GM23338 (cell line): ENCODE data around the gene ZC4H2.

Experiments
- CREB1 ChIP-seq: fragments of 250-450 bp; sonication (Bioruptor Pico); IDR thresholded peaks from 2 replicates; pipeline ENCODE4 v1.5.0; 2020; ENCODE audit warnings: low read depth, mild to moderate bottlenecking, moderate library complexity
- EZH2 ChIP-seq: fragments of 200-600 bp; sonication (generic); IDR thresholded peaks from one replicate; pipeline ENCODE4 v1.8.0; 2017; ENCODE audit warnings: antibody characterized with exemption, mild to moderate bottlenecking, low read depth; ENCODE audit not compliant: unreplicated experiment
- EZH2phosphoT487 ChIP-seq: fragments of 200-600 bp; sonication (generic); IDR thresholded peaks from one replicate; pipeline ENCODE4 v1.8.1; 2018; ENCODE audit warnings: antibody characterized with exemption; ENCODE audit not compliant: unreplicated experiment
- JUNB ChIP-seq: IDR thresholded peaks from one replicate; pipeline ENCODE4 v1.6.1; 2016; ENCODE audit warnings: antibody characterized with exemption; ENCODE audit not compliant: unreplicated experiment
- POLR2AphosphoS5 ChIP-seq: IDR thresholded peaks from 2 replicates; pipeline ENCODE4 v1.6.1; 2016; ENCODE audit warnings: antibody characterized with exemption, low read depth
- STAT1 ChIP-seq: IDR thresholded peaks from one replicate; pipeline ENCODE4 v1.6.1; 2016; ENCODE audit warnings: antibody characterized with exemption; ENCODE audit not compliant: unreplicated experiment
- ZNF331 ChIP-seq: fragments of 250-450 bp; sonication (Bioruptor Pico); IDR thresholded peaks from 2 replicates; pipeline ENCODE4 v1.5.0; 2020; ENCODE audit warnings: low read depth, mild to moderate bottlenecking, moderate library complexity
- TF ChIP-seq, protein P1 (sequence below), 2 experiments: fragments of 200-600 bp in 1 of 2; sonication (generic) in 1 of 2; conservative IDR thresholded peaks; 2 replicates each; pipeline versions ENCODE4 v1.5.1 to v1.6.1; 2016 to 2017; ENCODE audit warnings: antibody characterized with exemption in 2 of 2, low read depth in 2 of 2, mild to moderate bottlenecking in 2 of 2, moderate library complexity in 1 of 2
- TF ChIP-seq, protein P2 (sequence below): IDR thresholded peaks from 2 replicates; pipeline ENCODE4 v1.6.1; 2016; ENCODE audit warnings: antibody characterized with exemption
- TF ChIP-seq, protein P3 (sequence below): IDR thresholded peaks from one replicate; pipeline ENCODE4 v1.6.1; 2018; ENCODE audit warnings: antibody characterized with exemption; ENCODE audit not compliant: unreplicated experiment

DNA sequence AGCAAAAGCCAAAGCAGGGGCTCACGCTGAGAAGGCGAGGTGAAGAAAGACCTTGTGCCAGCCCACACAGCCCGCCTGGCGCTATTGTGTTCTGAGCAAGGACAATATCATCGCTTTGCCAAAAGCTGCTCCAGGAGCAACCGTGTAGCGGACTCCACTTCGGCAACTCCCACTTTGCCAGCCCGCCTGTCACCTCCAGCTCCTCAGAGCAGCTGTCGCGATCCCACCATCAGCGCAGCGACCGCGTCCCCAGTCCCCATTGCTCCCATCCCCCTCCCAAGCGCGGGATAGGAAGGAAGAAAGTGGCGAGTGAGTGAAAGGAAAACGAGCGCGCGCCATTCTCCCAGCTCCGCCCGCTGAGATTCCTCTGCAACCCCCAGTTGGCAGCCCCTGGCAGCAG, 759 bp downstream of the ZC4H2 start:
- TF ChIP-seq, protein P1, sequence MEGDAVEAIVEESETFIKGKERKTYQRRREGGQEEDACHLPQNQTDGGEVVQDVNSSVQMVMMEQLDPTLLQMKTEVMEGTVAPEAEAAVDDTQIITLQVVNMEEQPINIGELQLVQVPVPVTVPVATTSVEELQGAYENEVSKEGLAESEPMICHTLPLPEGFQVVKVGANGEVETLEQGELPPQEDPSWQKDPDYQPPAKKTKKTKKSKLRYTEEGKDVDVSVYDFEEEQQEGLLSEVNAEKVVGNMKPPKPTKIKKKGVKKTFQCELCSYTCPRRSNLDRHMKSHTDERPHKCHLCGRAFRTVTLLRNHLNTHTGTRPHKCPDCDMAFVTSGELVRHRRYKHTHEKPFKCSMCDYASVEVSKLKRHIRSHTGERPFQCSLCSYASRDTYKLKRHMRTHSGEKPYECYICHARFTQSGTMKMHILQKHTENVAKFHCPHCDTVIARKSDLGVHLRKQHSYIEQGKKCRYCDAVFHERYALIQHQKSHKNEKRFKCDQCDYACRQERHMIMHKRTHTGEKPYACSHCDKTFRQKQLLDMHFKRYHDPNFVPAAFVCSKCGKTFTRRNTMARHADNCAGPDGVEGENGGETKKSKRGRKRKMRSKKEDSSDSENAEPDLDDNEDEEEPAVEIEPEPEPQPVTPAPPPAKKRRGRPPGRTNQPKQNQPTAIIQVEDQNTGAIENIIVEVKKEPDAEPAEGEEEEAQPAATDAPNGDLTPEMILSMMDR (conservative IDR thresholded peaks at IDR 0.05; ENCODE audit: low read depth in 2 of 2) = no peak
- no peak for TF ChIP-seq EZH2phosphoT487
- TF ChIP-seq EZH2 = no peak
- TF ChIP-seq, protein P2, sequence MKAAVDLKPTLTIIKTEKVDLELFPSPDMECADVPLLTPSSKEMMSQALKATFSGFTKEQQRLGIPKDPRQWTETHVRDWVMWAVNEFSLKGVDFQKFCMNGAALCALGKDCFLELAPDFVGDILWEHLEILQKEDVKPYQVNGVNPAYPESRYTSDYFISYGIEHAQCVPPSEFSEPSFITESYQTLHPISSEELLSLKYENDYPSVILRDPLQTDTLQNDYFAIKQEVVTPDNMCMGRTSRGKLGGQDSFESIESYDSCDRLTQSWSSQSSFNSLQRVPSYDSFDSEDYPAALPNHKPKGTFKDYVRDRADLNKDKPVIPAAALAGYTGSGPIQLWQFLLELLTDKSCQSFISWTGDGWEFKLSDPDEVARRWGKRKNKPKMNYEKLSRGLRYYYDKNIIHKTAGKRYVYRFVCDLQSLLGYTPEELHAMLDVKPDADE = no peak
- TF ChIP-seq POLR2AphosphoS5 = no peak
- no peak for TF ChIP-seq CREB1 (CRISPR knock-in tag)
- TF ChIP-seq JUNB = no peak
- TF ChIP-seq, protein P3, sequence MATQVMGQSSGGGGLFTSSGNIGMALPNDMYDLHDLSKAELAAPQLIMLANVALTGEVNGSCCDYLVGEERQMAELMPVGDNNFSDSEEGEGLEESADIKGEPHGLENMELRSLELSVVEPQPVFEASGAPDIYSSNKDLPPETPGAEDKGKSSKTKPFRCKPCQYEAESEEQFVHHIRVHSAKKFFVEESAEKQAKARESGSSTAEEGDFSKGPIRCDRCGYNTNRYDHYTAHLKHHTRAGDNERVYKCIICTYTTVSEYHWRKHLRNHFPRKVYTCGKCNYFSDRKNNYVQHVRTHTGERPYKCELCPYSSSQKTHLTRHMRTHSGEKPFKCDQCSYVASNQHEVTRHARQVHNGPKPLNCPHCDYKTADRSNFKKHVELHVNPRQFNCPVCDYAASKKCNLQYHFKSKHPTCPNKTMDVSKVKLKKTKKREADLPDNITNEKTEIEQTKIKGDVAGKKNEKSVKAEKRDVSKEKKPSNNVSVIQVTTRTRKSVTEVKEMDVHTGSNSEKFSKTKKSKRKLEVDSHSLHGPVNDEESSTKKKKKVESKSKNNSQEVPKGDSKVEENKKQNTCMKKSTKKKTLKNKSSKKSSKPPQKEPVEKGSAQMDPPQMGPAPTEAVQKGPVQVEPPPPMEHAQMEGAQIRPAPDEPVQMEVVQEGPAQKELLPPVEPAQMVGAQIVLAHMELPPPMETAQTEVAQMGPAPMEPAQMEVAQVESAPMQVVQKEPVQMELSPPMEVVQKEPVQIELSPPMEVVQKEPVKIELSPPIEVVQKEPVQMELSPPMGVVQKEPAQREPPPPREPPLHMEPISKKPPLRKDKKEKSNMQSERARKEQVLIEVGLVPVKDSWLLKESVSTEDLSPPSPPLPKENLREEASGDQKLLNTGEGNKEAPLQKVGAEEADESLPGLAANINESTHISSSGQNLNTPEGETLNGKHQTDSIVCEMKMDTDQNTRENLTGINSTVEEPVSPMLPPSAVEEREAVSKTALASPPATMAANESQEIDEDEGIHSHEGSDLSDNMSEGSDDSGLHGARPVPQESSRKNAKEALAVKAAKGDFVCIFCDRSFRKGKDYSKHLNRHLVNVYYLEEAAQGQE = no peak
- TF ChIP-seq STAT1 = no peak
- TF ChIP-seq ZNF331 (CRISPR knock-in tag) = no peak
